Panc1 (cell line): Measurements from ENCODE around the gene MSTO1. TPM values are rescaled to one million over a fixed set of nuclear protein-coding genes. Genes with fewer than 3 reads are reported as not detected.

Source experiments
- ATAC-seq: fragments of 200-7000 bp; cut with Tn5 transposase; 2 replicates; pipeline ENCODE4 v1.9.1; 2020; ENCODE audit warnings: mild to moderate bottlenecking, moderate library complexity
- BruUV-seq: library from RNA; stranded (reverse); fragments of 400-500 nt; replicated peaks from 2 replicates; lab custom pipeline; 2021; lab: Mats Ljungman, UMichigan
- CTCF ChIA-PET: fragments of 300-600 bp; sonication (Branson Sonifier 250); formaldehyde crosslinking; loops from one replicate; lab custom pipeline; 2022; ENCODE audit warnings: antibody characterized with exemption; lab: Charles Lee
- POLR2A ChIA-PET: fragments of 300-600 bp; sonication (Branson Sonifier 250); formaldehyde crosslinking; loops from one replicate; lab custom pipeline; 2022; ENCODE audit warnings: antibody characterized with exemption; lab: Charles Lee
- DNase-seq: peaks from one replicate; pipeline ENCODE4 v3.0.0-alpha.2; 2010; ENCODE audit warnings: low read depth, low spot score
- H3K27ac ChIP-seq: 2 replicates; pipeline ENCODE4 v1.5.1; 2011; ENCODE audit warnings: mild to moderate bottlenecking, low read length, inconsistent platforms
- H3K27me3 ChIP-seq: fragments of 200-500 bp; sonication (Bioruptor generic); 2 replicates; pipeline ENCODE4 v1.6.0; 2014; ENCODE audit warnings: low read length, inconsistent platforms; ENCODE audit not compliant: control insufficient read depth, insufficient read depth
- H3K36me3 ChIP-seq: fragments of 200-500 bp; sonication (Bioruptor generic); 2 replicates; pipeline ENCODE4 v1.5.1; 2014; ENCODE audit warnings: inconsistent platforms, mild to moderate bottlenecking, low read length, moderate library complexity; ENCODE audit not compliant: control insufficient read depth, insufficient read depth
- H3K4me1 ChIP-seq: 2 replicates; pipeline ENCODE4 v1.5.1; 2011; ENCODE audit warnings: inconsistent platforms, mild to moderate bottlenecking, low read length, moderate library complexity; ENCODE audit not compliant: control insufficient read depth, insufficient read depth
- H3K4me3 ChIP-seq, 2 experiments: 2 replicates each; pipeline ENCODE4 v1.5.1; 2011 to 2012; ENCODE audit warnings: low read depth in 2 of 2, low read length in 2 of 2, mild to moderate bottlenecking in 2 of 2, inconsistent platforms in 1 of 2, moderate library complexity in 1 of 2
- H3K9me3 ChIP-seq: fragments of 200-500 bp; sonication (Bioruptor generic); 2 replicates; pipeline ENCODE4 v1.5.1; 2014; ENCODE audit warnings: low read depth, mild to moderate bottlenecking, inconsistent platforms, low read length, moderate library complexity; ENCODE audit not compliant: control insufficient read depth, insufficient read depth
- POLR2AphosphoS5 ChIP-seq: IDR thresholded peaks from 2 replicates; pipeline ENCODE4 v1.6.1; 2012; ENCODE audit warnings: mild to moderate bottlenecking, low read depth, low read length, moderate library complexity
- SIN3A ChIP-seq: IDR thresholded peaks from 2 replicates; pipeline ENCODE4 v1.6.1; 2012; ENCODE audit warnings: low read depth, mild to moderate bottlenecking, low read length, moderate library complexity, borderline replicate concordance; ENCODE audit not compliant: insufficient read depth
- TCF7L2 ChIP-seq: IDR thresholded peaks from 2 replicates; pipeline ENCODE4 v1.6.1; 2011; ENCODE audit warnings: mild to moderate bottlenecking, low read depth, low read length, inconsistent platforms
- in situ Hi-C: cut with HindIII; loops from 2 replicates; pipeline ENCODE4 v1.10.0; 2016; ENCODE audit warnings: low sequenced_read_pairs, low pct_unique_long_range_greater_than_20kb
- intact Hi-C: fragments of 100-400 bp; cut with micrococcal nuclease; formaldehyde crosslinking; loops from one replicate; pipeline ENCODE4 v1.10.0; 2022; ENCODE audit not compliant: unreplicated experiment
- total RNA-seq: library from RNA; stranded (reverse); gene quantifications from one replicate; pipeline ENCODE4 v1.2.1, GENCODE V29; 2021; ENCODE audit not compliant: unreplicated experiment
- TF ChIP-seq, protein P1 (sequence below), 2 experiments: IDR thresholded peaks; 2 replicates each; pipeline ENCODE4 v1.6.1; 2011 to 2012; ENCODE audit warnings: low read depth in 2 of 2, control low read depth in 1 of 2, low read length in 1 of 2, mild to moderate bottlenecking in 1 of 2, moderate library complexity in 1 of 2; ENCODE audit not compliant: insufficient read depth in 1 of 2
- TF ChIP-seq, protein P2 (sequence below): fragments of 450-650 bp; IDR thresholded peaks from 2 replicates; pipeline ENCODE4 v1.5.1; 2017; ENCODE audit warnings: mild to moderate bottlenecking

Gene MSTO1
- total RNA-seq, 1 experiment from 2014 or later, result 60.9 TPM

DNA sequence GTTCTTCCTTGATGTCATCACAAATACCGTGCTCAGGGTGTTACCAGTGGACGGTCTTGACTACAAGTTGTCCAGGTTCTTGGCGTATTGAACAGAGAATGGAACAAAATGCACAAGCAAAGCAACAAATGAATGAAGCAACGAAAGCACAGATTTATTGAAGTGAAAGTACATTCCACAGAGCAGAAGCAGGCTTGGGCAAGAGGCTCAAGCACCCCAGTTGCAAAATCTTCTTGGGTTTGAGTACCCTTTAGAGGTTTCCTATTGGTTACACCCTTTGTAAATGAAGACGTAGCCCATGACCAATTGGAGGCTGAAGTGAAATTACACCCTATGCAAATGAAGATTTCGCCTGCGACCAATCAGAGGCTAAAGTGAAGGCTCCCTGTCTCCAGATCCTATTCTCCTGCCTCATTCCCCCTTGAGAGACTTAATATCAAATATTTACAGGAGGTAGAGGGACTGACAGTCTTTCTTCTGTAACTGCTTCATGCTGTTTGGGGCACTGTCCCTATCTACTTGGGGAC is 40.3 kb downstream of the MSTO1 start:
- ChIA-PET CTCF (no interaction called here), POLR2A (interaction anchor here (0.5 kb wide), 1 partner anchor 322 kb away, joined by 6 read pairs; no protein-coding TSS in a partner anchor)

DNA sequence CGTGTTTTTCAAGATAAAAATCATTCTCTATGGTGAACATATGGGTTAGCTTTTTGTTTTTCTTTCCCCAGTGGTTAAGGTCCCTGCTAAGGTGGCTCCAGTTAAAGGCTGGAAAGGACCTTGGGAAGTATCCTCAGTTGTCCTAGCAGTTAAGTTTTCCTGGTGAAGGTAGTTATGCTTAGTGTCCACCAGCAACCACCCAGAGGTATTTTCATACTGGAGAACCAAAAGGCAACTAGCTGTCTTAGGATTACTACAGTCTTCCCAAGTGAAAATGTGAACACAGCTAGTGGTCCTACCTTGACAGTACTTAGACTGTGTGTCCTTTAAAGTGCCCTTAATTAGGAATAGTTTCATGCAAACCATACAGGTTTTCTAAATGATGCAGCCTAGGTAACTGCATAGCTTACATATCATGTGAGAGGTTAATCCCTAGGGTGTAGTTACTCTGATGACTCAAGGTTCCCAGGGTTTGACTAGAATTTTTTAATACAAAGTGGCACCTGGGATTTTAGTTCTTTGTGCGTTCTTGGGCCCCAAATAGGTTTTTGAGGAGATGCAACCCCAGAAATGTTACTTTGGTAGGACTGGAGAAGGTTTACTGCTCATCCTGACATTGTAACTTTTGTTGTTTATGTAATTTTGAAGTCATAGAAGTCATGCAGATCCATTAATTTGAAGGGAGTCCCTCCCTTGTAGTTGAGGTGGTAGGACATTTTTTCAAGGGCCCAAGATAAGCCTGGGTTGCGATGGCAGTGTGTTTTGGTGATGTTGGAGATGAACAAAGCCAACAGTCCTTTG is 42.0 kb downstream of the MSTO1 start:
- in situ Hi-C loops, result no loop called here
- peaks cover 16% of the 10 kb centered on the region for H3K4me1 ChIP-seq
- peak overlapping the region; percentile 76 for H3K27ac ChIP-seq
- H3K4me3 ChIP-seq, result no peak overlapping the region
- ChIA-PET CTCF (interaction anchor here (0.6 kb wide), 1 partner anchor 12 kb away, joined by 5 read pairs; no protein-coding TSS in a partner anchor), POLR2A (no interaction called here)
- ATAC-seq (peak; percentile 16; the same call in 1 of the 2 replicates), DNase-seq (no peak)
- peaks cover 8% of the 10 kb centered on the region; the same call in 1 of the 2 replicates for H3K9me3 ChIP-seq
- intact Hi-C loops, result no loop called here
- TF ChIP-seq, protein P1, sequence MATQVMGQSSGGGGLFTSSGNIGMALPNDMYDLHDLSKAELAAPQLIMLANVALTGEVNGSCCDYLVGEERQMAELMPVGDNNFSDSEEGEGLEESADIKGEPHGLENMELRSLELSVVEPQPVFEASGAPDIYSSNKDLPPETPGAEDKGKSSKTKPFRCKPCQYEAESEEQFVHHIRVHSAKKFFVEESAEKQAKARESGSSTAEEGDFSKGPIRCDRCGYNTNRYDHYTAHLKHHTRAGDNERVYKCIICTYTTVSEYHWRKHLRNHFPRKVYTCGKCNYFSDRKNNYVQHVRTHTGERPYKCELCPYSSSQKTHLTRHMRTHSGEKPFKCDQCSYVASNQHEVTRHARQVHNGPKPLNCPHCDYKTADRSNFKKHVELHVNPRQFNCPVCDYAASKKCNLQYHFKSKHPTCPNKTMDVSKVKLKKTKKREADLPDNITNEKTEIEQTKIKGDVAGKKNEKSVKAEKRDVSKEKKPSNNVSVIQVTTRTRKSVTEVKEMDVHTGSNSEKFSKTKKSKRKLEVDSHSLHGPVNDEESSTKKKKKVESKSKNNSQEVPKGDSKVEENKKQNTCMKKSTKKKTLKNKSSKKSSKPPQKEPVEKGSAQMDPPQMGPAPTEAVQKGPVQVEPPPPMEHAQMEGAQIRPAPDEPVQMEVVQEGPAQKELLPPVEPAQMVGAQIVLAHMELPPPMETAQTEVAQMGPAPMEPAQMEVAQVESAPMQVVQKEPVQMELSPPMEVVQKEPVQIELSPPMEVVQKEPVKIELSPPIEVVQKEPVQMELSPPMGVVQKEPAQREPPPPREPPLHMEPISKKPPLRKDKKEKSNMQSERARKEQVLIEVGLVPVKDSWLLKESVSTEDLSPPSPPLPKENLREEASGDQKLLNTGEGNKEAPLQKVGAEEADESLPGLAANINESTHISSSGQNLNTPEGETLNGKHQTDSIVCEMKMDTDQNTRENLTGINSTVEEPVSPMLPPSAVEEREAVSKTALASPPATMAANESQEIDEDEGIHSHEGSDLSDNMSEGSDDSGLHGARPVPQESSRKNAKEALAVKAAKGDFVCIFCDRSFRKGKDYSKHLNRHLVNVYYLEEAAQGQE (IDR thresholded peaks at IDR 0.05; ENCODE audit: insufficient read depth in 1 of 2, low read depth in 2 of 2, low read length in 1 of 2), result no peak
- TF ChIP-seq, protein P2, sequence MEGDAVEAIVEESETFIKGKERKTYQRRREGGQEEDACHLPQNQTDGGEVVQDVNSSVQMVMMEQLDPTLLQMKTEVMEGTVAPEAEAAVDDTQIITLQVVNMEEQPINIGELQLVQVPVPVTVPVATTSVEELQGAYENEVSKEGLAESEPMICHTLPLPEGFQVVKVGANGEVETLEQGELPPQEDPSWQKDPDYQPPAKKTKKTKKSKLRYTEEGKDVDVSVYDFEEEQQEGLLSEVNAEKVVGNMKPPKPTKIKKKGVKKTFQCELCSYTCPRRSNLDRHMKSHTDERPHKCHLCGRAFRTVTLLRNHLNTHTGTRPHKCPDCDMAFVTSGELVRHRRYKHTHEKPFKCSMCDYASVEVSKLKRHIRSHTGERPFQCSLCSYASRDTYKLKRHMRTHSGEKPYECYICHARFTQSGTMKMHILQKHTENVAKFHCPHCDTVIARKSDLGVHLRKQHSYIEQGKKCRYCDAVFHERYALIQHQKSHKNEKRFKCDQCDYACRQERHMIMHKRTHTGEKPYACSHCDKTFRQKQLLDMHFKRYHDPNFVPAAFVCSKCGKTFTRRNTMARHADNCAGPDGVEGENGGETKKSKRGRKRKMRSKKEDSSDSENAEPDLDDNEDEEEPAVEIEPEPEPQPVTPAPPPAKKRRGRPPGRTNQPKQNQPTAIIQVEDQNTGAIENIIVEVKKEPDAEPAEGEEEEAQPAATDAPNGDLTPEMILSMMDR, result no peak
- TF ChIP-seq TCF7L2, result no peak
- TF ChIP-seq POLR2AphosphoS5, result no peak
- TF ChIP-seq SIN3A, result no peak
- no peaks in the 10 kb centered on the region for H3K27me3 ChIP-seq
- no peaks in the 10 kb centered on the region for H3K36me3 ChIP-seq
- no TSS peak for BruUV-seq

More for the DNA sequence above, 40.3 kb downstream of the MSTO1 start:
- H3K27ac ChIP-seq, result no peak overlapping the region
- H3K36me3 ChIP-seq, result no peaks in the 10 kb centered on the region
- DNase-seq (no peak), ATAC-seq (no peak)
- no peaks in the 10 kb centered on the region for H3K27me3 ChIP-seq
- intact Hi-C loops (no loop called here), in situ Hi-C loops (no loop called here)
- TF ChIP-seq, protein P2, result no peak
- TF ChIP-seq SIN3A, result no peak
- TF ChIP-seq TCF7L2, result no peak
- TF ChIP-seq POLR2AphosphoS5, result no peak
- TF ChIP-seq, protein P1 (IDR thresholded peaks at IDR 0.05; ENCODE audit: insufficient read depth in 1 of 2, low read depth in 2 of 2, low read length in 1 of 2), result no peak
- H3K9me3 ChIP-seq, result peaks cover 8% of the 10 kb centered on the region; the same call in 1 of the 2 replicates
- no peak overlapping the region for H3K4me3 ChIP-seq
- no TSS peak for BruUV-seq
- peaks cover 27% of the 10 kb centered on the region for H3K4me1 ChIP-seq
